Tibial nerve (tissue), 4 donors: ENCODE results near the gene LARP1.

Experiments
- EP300 ChIP-seq, 2 donors: sonication (generic); formaldehyde crosslinking; IDR thresholded peaks; one replicate each; pipeline ENCODE4 v1.6.1; 2017; ENCODE audit warnings: antibody characterized with exemption in 2 of 2, mild to moderate bottlenecking in 1 of 2
- POLR2A ChIP-seq, 2 donors: fragments of 450-650 bp; IDR thresholded peaks; one replicate each; pipeline ENCODE4 v1.6.1; 2017; ENCODE audit warnings: antibody characterized with exemption in 2 of 2, mild to moderate bottlenecking in 2 of 2, moderate library complexity in 2 of 2
- TF ChIP-seq, protein P1 (sequence below), 5 experiments: fragments of 200-600 bp in 3 of 5; fragments of 450-650 bp in 2 of 5; sonication (generic) in 3 of 5; IDR thresholded peaks; one replicate each; pipeline ENCODE4 v1.5.1; 2016 to 2019; ENCODE audit warnings: antibody characterized with exemption in 5 of 5, mild to moderate bottlenecking in 3 of 5, moderate library complexity in 2 of 5

DNA sequence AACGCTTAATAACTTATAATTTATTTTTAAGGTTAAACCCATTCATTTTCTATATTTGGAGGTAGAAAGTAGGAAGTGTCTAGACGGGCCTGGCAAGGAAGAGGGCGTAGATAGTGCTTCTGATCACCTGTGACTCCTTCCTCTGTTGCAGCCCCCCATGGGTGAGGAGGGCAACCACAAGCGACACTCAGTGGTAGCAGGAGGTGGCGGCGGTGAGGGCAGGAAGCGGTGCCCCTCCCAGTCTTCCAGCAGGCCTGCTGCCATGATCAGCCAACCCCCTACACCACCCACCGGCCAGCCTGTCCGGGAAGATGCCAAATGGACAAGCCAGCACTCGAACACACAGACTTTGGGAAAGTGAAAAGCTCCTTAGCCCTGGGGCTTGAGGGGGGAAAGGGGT, 58.6 kb downstream of the LARP1 start:
- no peak for TF ChIP-seq POLR2A (IDR thresholded peaks at IDR 0.05)
- TF ChIP-seq, protein P1, sequence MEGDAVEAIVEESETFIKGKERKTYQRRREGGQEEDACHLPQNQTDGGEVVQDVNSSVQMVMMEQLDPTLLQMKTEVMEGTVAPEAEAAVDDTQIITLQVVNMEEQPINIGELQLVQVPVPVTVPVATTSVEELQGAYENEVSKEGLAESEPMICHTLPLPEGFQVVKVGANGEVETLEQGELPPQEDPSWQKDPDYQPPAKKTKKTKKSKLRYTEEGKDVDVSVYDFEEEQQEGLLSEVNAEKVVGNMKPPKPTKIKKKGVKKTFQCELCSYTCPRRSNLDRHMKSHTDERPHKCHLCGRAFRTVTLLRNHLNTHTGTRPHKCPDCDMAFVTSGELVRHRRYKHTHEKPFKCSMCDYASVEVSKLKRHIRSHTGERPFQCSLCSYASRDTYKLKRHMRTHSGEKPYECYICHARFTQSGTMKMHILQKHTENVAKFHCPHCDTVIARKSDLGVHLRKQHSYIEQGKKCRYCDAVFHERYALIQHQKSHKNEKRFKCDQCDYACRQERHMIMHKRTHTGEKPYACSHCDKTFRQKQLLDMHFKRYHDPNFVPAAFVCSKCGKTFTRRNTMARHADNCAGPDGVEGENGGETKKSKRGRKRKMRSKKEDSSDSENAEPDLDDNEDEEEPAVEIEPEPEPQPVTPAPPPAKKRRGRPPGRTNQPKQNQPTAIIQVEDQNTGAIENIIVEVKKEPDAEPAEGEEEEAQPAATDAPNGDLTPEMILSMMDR (IDR thresholded peaks at IDR 0.05): no peak
- no peak for TF ChIP-seq EP300 (IDR thresholded peaks at IDR 0.05)
